ENCODE results near the gene POU2AF1.
"Not testable (repeated sequence)": the region's sequence is repeated elsewhere in the genome, so short reads cannot be mapped to it uniquely, and the experiment has no call there.

Gene POU2AF1

DNA sequence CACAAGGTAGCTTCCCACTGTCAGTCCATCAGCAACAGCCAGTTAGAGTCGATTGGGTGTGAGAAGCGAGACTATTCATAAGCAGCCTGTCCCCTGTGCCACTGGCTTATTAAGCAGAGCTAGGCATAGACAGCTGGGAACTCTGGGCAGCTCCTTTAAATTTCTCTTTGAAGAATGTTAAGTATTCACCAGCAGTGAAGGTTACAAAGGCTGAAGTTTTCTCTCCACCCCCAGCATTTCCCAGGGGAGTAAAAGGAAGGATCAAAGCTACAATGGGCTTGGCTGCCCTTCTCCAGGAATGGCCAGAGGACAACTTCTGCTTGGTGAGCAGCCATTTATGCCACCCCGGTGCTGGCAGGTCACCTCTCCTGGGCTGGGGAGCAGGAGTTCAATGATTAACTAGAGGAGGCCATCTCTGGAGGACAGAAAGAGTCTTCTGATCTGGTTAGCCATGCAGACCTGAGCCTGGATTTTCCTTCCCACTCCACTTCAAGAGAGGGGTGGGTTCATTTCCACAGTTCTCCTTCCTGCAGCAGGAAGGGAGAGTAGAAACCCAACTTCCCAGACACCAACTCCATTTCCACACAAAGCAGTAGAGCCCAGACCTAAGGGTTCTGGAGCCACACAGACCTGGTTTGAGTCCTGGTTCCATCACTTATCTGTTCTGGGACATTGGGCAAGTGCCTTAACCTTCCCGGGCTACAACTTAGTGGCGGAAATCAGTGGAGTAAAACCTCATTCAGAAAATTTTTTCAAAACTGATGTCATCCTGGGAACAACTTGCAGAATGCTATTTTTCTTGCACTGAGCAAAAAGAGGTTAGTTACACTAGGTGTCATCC lies 58.1 kb downstream of the POU2AF1 start:
- Histone ChIP-seq H3K36me3 (ENCODE audit: control insufficient read depth, insufficient read depth, low read length) (no peaks in the 10 kb centered on the region), H3K4me3 (replicated peaks; ENCODE audit: low read depth, low read length) (no peak overlapping the region), H3K27me3 (replicated peaks; ENCODE audit: control insufficient read depth, insufficient read depth, low read length) (no peaks in the 10 kb centered on the region)
- no peak for DNase-seq (ENCODE audit: extremely low read depth, insufficient read length)
- TF ChIP-seq CTCF (IDR thresholded peaks at IDR 0.05; ENCODE audit: insufficient read depth, low read length, poor library complexity, severe bottlenecking) = no peak

- not testable (repeated sequence) for H3K27me3 ChIP-seq (replicated peaks; ENCODE audit: control insufficient read depth, insufficient read depth, low read length); H3K36me3 ChIP-seq (ENCODE audit: control insufficient read depth, insufficient read depth, low read length); H3K4me3 ChIP-seq (replicated peaks; ENCODE audit: low read depth, low read length); DNase-seq (ENCODE audit: extremely low read depth, insufficient read length)
Observed at GRCh38 chr11:111320199-111320598, 58.9 kb downstream of the POU2AF1 start.

DNA sequence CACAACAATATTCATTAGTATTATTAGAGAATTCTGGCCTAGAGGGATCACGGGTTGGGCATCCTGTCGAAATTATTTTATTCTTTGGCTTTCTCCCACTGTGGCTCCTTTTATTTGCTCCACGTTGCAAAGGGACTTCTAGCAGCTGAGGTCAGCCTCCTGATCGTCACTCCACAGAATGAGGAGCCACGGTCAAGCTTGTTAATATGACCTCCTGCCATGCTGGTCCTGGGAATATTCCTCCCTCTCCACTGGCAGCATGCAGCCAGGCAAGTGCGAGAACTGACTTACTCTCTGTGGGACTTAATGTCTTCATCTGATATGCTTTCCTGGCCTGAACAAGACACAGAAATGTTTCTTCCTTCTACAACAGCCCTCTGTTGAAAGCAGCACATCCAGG lies 59.8 kb downstream of the POU2AF1 start:
- no peak for TF ChIP-seq CTCF (IDR thresholded peaks at IDR 0.05; ENCODE audit: insufficient read depth, low read length, poor library complexity, severe bottlenecking)
- Histone ChIP-seq H3K4me3 (replicated peaks; ENCODE audit: low read depth, low read length) (no peak overlapping the region), H3K36me3 (ENCODE audit: control insufficient read depth, insufficient read depth, low read length) (no peaks in the 10 kb centered on the region), H3K27me3 (replicated peaks; ENCODE audit: control insufficient read depth, insufficient read depth, low read length) (no peaks in the 10 kb centered on the region)
- no peak for DNase-seq (ENCODE audit: extremely low read depth, insufficient read length)

DNA sequence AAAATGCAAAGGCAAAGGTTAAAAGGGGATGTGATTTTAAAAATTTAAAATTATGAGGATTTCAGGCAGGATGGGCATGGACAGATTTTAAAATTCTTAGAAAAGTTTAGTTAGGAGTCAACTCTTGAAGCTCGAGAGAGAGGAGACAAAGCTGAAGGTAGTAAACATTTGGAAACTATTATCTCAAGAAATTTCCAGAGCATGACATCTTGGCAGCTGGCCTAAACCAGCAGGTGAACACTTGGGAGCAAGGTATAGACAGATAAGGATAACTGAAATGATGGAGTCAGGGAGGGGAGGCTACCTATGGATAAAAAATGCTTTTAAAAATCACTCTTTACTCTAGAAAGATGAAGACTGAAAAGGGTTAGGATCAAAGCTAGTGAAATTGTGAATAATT lies 67.0 kb downstream of the POU2AF1 start:
- DNase-seq (ENCODE audit: extremely low read depth, insufficient read length) = no peak
- Histone ChIP-seq H3K36me3 (ENCODE audit: control insufficient read depth, insufficient read depth, low read length) (no peaks in the 10 kb centered on the region), H3K27me3 (replicated peaks; ENCODE audit: control insufficient read depth, insufficient read depth, low read length) (no peaks in the 10 kb centered on the region; the same call in 1 of the 2 replicates), H3K4me3 (replicated peaks; ENCODE audit: low read depth, low read length) (no peak overlapping the region)
- TF ChIP-seq CTCF (IDR thresholded peaks at IDR 0.05; ENCODE audit: insufficient read depth, low read length, poor library complexity, severe bottlenecking) = no peak

- Histone ChIP-seq H3K36me3 (ENCODE audit: control insufficient read depth, insufficient read depth, low read length) (no peaks in the 10 kb centered on the region), H3K4me3 (replicated peaks; ENCODE audit: low read depth, low read length) (no peak overlapping the region), H3K27me3 (replicated peaks; ENCODE audit: control insufficient read depth, insufficient read depth, low read length) (no peaks in the 10 kb centered on the region; the same call in 1 of the 2 replicates)
- no peak for TF ChIP-seq CTCF (IDR thresholded peaks at IDR 0.05; ENCODE audit: insufficient read depth, low read length, poor library complexity, severe bottlenecking)
- DNase-seq (ENCODE audit: extremely low read depth, insufficient read length) = no peak
Observed at GRCh38 chr11:111310723-111311122, 68.4 kb downstream of the POU2AF1 start.

DNA sequence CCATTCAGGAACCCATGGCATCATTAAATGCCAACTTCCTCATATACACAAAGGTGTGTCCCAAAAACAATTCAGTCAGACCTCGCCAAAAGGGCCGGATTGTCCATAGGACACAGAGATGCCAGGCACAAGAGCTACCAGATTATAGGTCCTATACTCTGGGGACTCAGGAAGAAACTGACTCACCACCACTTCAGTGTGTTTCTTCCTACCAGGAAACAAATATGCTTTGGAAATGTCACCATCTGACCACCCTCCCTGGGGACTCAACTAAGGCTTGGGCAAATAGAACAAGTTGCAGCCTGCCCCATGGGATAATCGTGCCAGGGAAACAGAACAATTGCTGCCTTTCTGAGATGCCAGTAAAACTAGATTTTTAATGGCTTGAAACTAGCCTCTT lies 69.0 kb downstream of the POU2AF1 start:
- Histone ChIP-seq H3K27me3 (replicated peaks; ENCODE audit: control insufficient read depth, insufficient read depth, low read length) (no peaks in the 10 kb centered on the region; the same call in 1 of the 2 replicates), H3K4me3 (replicated peaks; ENCODE audit: low read depth, low read length) (no peak overlapping the region), H3K36me3 (ENCODE audit: control insufficient read depth, insufficient read depth, low read length) (no peaks in the 10 kb centered on the region)
- no peak for DNase-seq (ENCODE audit: extremely low read depth, insufficient read length)
- TF ChIP-seq CTCF (IDR thresholded peaks at IDR 0.05; ENCODE audit: insufficient read depth, low read length, poor library complexity, severe bottlenecking) = no peak
